ENCODE data around the gene KRTAP20-4.

The KRTAP20-4 gene

DNA sequence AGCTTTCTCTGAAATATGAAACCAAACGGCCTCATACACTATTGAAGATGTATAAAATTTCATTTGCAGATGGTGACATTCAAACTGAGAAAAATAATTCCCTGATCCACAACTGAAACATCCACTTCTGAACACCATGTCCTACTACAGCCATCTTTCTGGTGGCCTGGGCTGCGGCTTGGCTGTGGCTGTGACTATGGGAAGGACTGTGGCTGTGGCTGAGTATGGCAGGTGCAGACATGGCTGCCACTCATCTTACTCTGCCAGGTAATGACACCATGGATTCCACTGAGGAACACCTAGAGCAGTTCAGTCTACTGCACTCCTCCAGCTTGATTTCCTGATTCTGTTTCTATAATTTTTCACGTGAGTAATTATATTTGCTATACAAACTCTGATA lies at the start of gene KRTAP20-4:
Gene KRTAP20-4, plus strand, starts transcription at position 106 of the 400 bp plus-strand sequence.
- DNase-seq, result no peak

DNA sequence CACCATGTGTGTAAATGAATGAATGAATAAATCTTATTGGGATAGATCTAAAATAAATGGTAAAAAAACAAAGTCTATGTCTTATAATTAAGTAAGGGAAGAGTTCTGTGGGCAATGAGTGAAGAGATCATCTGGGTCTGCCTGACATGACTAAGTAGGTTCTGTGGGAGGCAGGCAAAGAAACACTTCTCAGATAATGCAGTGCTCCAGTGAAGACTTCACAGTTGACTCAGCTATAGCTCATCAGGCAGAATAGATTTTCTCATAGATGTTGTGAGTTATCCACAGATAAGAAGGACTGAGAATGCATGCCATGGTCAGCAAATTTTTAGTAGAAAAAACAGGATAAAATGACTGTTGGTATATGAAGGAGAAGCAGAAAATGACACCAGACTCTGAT lies 42.7 kb upstream of the KRTAP20-4 start:
- DNase-seq, result no peak

DNA sequence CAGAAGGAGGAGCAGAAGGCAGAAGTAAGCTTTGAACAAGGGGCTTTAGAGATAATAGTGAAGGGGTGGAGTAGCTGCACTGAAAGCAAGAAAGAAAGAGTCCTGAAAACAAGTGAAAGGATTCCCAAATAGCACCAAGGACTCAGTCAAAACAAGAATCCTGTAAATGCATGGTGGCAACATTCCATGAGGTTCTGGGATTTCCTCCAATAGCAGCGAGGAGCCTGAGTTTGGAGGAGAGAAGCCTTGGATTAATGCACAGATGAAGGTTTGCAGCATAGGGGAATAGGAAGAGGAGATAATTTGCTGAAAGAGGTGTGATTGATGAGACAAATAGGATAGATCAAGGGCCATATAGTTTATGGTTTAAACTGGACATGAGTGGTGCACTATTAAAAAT lies 41.1 kb upstream of the KRTAP20-4 start:
- no peak for DNase-seq

DNA sequence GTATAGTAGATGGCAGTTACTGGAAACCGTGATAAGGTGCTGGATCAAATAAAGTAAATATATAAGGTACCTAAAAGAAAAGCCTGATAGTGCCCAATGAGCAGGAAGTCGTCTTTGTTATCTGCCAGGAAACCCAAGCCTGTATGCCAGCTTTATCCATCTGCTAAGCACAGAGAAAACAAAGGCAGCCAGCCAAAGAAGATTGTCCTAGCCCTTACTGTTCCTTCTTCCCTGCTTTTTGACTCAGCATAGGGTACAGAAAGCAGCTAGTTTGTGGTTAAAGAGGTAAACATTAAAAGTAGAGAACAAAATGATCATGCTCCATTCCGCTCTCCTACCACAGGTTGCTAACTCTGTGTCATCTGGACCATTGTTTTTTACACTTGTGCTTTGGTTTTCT lies 40.3 kb upstream of the KRTAP20-4 start:
- DNase-seq, result no peak

DNA sequence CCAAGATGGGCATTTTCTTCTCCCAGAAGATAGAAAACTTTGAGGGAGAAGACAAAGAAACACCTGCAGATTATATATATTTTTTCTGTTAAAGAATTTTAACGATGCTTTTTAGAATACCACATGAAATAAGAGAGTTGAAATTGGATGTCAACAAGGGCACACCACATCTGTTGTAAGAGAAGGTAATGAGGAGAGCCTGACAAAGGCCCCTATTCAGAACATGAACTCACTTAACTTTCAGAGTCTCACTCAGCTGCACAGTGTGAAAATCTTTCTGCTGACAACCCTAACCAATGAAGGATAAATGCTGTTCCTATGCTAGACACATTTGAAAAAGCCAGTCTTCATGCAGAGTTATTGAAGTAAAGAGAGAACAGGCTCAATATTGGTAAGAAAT lies 37.6 kb upstream of the KRTAP20-4 start:
- DNase-seq, result no peak

DNA sequence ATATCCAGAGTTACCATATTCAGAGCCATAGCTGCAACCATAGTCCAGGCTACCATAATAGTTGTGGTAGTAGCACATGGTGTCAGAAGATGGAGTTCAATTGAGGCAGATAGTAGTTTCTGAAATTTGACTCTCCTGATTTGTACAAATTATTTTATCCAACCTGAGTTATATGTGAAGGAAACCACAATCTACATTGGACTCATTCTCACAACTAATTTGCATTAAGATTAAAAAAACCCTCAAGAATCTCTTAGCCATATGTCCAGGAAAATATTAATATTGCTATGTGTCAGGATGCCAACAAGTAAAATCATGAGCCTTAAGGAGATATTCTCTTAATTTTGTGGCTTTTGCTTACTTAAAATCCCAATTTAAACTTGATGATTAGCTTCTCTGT lies 30.1 kb upstream of the KRTAP20-4 start, which contains the start of gene KRTAP22-2:
Gene KRTAP22-2, minus strand, starts transcription at position 101 of the 400 bp plus-strand sequence.
- no peak for DNase-seq

DNA sequence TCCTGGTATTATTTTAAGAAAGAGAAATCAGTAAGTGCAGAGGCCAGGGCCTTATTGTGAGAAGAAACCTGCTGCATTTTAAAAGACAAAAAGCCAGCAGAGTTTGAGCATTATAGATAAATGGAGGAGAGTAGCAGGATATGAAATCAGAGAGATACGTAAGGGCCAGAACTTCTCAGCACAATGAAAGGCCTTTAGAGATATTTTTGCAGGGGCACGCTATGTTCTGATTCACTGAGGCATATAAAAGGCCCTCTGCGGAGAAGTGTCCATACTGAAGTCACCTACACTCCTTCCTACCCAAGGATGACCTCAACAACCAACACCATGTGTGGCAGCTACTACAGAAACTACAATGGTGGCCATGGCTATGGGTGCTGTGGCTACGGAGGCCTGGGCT lies 28.3 kb upstream of the KRTAP20-4 start, which contains the start of gene KRTAP6-3:
Gene KRTAP6-3, plus strand, starts transcription at position 301 of the 400 bp plus-strand sequence. Its CDS starts 6 bp downstream, at position 307.
- DNase-seq, result no peak

DNA sequence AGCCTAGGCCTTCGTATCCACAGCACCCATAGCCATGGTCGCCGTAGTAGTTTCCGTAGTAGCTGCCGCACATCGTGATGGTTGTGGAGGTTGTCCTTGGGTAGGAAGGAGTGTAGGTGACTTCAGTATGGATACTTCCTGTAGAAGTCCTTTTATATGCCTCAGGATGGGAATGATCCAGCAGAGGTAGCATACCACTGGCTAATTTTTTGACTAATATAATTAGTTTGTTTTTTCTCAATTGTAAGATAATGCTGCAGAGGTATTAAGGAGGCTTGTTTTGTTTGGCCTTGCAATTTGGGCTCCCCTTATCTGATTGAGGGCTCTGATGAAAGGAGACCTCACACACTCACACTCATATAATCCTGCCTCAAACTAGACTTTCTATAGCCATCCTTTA lies 21.6 kb upstream of the KRTAP20-4 start, which contains the start of gene KRTAP6-2:
Gene KRTAP6-2, minus strand, starts transcription at position 101 of the 400 bp plus-strand sequence. Its CDS starts 28 bp downstream, at position 73.
- DNase-seq, result no peak

DNA sequence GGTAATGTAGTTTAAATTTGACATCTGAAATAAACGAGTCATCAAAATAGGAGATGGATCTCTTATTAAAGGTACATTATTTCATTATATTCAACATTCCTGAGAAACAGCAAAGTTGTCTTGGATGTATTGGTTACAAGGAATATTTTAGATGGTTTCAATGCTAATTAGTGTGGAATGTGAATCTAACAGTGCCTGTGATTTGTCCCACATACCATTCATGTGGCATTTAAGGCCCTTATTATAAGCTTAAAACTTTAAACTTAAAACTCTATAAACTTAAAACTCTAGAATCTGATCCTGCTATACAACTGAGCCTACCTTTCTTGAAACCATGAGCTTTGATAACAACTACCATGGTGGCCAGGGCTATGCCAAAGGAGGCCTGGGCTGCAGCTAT lies 19.6 kb upstream of the KRTAP20-4 start, which contains the start of gene KRTAP22-1:
Gene KRTAP22-1, plus strand, starts transcription at position 301 of the 400 bp plus-strand sequence.
- DNase-seq, result no peak

DNA sequence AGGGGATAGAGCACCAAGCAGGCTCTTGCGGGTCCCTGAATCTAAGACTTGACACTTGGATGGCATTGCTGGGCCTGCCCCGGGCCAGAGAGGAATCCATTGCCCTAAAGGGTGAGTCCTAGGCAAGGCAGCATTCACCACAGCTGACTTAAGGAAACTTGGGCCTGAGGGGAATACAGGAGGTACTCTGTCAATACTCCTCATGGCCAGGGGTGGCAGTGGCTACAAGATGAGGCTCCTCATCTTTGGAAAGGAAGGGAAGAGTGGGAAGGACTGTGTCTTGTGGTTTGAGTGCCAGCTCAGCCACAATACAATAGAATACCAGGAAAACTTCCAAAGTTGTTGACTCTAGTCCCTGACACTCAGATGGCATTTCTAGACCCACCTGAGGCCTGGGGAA lies 14.5 kb upstream of the KRTAP20-4 start:
- no peak for DNase-seq

DNA sequence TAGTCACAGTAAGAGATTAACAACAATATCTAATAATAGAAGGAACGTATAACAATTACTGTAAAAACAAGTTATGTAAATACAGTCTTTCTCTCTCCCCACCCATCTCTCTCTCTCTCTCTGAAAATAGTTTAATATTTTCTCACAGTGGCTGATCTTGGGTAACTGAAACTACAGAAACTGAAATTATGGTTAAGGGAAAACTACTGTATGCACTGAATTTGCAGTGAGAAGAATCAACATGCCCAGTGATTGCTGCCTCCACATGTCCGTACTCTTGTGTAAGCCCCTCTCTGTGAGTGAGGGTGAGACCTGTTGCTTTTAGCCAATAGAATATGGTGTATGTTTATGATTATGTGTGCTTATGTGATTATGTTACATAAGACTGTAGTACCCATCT lies 8.3 kb upstream of the KRTAP20-4 start:
- DNase-seq, result no peak

DNA sequence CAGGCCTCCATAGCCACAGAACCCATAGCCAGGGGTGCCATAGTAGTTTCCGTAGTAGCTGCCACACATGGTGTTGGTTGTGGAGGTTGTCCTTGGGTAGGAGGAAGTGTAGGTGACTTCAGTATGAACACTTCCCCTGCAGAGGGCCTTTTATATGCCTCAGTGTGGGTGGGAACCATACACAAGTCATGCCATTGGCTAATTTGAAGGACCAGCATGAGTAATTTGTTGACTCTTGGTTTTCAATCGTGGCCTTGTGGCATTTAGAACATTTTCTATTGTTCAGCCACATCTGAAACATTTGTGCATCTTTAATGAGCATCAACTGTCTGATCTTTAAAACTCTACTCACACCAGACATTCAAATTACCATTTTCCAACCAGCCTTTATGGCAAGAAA lies 6.6 kb upstream of the KRTAP20-4 start, which contains the start of gene KRTAP6-1:
Gene KRTAP6-1, minus strand, starts transcription at position 95 of the 400 bp plus-strand sequence. Its CDS starts 26 bp downstream, at position 69.
- no peak for DNase-seq

DNA sequence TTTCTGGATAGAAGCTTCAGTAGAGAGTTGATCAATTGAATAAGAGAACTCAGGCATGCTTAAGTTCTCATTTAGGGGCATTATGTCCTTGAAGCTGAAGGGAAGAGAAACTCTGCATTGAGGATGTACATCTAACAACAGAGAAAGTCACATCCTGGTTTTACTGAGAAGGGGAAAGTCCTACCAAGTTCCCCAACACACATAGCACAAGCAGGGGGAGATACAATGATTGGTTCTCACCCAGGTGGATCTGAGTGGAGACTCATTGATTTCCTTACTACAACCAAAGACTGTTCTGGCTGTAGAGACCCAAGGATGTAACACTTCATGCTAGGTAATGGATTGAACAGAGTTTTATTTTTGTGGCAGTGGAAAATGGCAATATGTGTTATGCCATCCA lies 5.2 kb upstream of the KRTAP20-4 start:
- DNase-seq, result no peak

DNA sequence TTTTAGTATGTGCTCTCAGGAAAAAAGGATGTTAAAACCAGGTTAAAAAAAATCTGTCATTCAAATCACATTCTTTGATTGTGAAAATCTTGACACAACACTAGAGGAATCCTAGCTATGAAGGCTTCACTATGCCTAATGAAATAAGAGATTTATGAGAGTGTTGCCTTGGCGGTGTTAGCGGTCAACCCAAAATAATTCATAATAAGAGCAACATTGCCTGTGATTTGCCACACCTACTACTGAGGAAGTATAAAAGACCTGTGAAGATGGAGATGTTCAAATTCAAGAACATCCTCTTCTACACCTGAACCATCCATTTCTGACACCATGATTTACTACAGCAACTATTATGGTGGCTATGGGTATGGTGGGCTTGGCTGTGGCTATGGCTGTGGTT lies 4.3 kb upstream of the KRTAP20-4 start, which contains the start of gene KRTAP20-1:
Gene KRTAP20-1, plus strand, starts transcription at position 301 of the 400 bp plus-strand sequence. Its CDS starts 30 bp downstream, at position 331.
- DNase-seq, result no peak

DNA sequence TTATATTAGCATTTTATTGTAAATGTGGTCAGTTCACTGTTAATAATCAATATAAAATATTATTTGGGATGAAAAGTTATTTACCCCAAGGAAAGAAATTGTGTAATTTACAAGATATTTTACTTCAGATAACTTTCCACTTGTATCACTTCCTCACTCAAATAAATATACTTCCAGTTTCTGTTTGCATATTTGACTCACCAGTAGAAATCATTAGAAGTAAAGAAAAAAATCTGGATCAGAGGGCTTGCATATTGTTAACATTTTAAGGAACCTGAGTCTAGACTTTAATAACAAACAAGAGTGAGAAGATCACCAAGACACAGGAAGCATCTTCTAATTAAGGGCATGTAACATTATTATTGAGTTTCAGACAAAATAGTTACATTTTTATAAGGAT lies 347 bp upstream of the KRTAP20-4 start:
- DNase-seq, result no peak

DNA sequence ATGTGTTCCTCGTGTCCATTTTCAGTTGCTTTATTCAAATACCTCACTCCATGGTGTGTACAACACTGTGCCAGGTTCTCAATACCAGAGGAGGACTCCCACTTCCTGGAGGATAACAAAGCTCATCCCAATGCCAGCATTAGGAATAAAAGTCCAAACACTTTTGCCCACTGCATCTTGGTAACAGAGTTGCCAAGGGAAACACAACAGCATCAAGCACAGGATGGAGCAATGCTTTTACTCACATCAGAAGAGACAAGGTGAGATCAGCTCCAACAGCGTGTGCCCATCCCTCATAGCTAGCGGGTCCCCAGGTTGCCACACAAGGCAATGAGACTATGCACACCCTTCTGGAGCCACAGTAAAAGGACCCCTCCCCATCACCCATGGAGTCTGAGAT lies 2.9 kb downstream of the KRTAP20-4 start:
- DNase-seq, result no peak

DNA sequence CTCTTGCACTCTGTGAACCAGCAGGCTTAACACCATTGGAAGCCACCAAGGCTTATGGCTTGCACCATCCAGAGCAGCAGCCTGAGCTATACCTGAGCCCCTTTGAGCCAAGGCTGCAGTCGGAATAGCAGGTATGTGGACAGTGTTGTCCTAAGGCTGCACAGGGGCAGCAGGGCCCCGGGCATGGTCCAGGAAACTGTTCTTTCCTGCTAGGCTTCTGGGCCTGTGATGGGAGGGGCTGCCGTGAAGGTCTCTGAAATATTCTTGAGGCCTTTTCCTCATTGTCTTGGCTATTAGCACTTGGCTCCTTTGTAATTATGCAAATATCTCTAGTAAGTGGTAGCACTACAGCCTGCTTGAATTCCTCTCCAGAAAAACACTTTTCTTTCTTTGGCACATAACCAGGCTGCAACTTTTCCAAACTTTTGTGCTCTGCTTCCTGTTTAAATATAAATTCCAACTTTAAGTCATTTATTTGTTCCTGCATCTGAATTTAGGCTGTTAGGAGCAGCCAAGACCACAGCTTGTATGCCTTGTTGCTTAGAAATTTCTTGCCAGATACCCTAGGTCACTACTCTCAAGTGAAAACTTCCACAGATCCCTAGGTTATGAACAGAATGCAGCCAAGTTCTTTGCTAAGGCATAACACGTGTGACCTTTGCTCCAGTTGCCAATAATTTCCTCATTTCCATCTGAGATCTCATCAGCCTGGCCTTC lies 5.2 kb downstream of the KRTAP20-4 start:
- no peak for DNase-seq

DNA sequence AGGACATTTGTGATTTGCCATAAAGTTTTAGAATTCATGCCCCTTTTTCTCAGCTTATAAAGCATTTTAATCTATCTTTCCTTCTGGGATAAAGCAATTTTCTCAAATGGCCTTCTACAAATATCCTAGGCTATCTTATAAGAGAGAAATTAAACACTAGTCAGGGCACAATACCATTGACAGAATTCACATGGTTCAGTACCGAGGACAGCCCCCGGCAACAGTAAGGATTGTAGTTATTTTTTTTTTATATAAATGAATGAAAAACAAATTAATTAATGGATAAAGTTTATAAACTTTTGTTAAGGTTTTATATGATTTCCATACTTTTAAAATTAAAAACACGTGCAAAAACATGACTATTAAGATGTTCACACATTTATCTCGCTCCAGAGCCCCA lies 7.7 kb downstream of the KRTAP20-4 start:
- DNase-seq, result no peak

DNA sequence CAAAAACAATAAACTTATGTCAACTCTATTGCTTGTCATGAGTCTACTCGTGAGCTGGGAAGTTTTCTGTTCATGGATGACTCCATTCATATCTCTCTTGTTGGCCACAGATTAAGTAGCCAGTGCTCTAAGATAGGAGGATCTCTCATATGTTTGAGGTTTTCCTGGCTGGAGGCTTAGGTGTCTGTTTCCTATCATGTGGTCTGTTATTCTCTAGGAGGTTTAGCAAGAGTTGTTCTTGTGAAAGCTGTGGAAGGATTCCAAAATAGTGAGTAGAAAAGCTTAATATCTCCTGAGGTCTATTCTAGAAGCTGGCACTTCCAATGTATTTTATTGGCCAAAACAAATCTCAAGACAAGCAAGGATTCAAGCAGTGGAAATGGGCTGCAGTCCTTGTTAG lies 8.8 kb downstream of the KRTAP20-4 start:
- DNase-seq, result no peak

DNA sequence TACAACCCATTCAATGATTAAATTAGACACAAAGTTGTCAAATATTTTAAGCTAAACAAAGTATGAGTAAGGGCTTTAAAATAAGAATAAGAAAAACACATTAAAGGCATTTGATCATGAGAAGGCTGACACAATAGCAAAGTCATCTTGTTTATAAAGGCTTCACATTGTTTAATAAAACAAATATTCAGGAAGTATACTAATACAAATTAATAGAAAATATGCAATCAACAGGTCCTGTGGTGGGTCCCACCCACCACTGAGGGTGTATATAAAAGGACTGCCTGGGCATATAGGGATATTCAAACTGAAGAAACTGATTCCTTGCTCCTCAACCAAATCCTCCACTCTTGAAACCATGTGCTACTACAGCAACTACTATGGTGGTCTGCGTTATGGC lies 14.5 kb downstream of the KRTAP20-4 start, which contains the start of gene KRTAP20-2:
Gene KRTAP20-2, plus strand, starts transcription at position 301 of the 400 bp plus-strand sequence. Its CDS starts 58 bp downstream, at position 359.
- no peak for DNase-seq

DNA sequence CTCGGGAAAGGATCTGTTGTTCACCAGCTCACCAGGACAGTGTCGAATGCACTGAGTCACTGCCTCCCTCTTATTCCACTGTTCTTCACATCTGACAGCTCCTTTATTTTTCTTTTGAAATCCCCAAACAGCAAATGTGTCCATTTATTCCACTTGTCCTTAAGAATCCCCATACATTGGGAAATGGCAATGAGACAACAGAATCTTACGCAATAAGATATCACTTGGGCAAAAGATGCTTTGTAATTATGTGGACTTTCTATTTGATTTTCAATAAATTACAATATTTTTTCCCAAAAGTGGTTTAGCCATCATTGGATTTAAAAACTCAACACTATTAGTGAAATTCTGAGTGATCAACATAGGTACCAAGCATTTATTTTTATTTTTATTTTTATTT lies 18.3 kb downstream of the KRTAP20-4 start:
- DNase-seq, result no peak

DNA sequence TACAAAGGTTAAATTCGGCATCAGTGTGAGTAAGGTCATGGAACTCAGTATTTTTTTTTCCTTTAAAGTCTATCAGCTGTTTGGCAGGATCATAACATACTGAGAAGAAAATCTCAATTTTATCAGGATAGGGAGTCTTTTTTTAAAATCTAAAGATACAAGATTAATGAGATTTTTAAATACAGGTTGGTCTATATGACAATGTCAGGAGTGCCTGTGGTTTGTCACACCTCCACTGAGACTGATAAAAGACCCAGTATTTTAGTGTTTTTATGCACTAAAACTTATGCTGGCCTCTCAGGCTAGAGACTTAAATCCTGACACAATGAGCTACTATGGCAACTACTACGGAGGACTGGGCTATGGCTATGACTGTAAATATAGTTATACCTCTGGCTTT lies 22.1 kb downstream of the KRTAP20-4 start, which contains the start of gene KRTAP20-3:
Gene KRTAP20-3, plus strand, starts transcription at position 301 of the 400 bp plus-strand sequence.
- DNase-seq, result no peak

DNA sequence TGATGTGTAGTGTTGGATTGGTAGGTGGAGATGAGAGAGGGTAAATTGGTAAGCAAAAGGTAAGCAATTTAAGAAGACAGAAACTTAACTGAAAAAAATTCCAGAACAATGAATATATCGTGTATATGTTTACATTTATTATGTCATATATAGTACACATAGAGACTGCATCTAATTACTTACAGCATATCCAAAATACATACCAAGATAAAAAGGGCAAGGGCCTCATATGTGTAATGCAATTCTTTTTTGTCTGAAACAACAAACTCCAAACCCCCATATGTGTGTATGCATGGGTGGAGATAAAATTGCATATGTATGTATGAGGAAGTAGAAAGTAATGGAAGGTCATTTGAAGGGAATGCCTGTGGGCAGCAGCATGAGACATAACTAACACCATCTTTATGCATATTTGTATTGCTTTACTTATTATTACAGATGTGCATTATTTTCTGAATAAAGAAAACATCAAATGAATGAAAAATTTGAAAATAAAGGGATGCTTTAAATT lies 26.5 kb downstream of the KRTAP20-4 start:
- no peak for DNase-seq

DNA sequence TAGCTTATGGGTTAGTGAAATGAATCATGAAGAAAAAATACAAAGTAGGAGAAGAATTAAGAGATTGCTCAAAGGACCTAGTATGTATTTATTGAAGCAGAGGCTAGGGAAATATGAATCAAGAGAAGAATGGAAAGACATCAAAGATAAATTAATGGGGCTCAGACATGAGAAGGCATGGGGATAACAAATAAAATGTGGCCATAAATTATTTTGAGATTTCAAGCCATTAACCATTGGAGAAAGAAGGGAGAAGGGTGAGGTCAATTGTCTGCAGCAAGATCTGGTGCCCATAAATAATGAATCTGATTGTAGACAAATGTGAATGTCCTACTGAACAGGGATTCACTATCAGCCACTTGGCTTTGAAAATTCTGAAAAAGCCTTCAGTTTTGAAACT lies 32.5 kb downstream of the KRTAP20-4 start:
- no peak for DNase-seq
